HepG2 (cell line): ENCODE results near the gene THADA. TPM values are rescaled to one million over a fixed set of nuclear protein-coding genes. Genes with fewer than 3 reads are reported as not detected.

Experiments used
- CHCHD3 ChIP-seq: sonication (generic); formaldehyde crosslinking; IDR thresholded peaks from 2 replicates; pipeline ENCODE4 v1.8.0; 2022; ENCODE audit warnings: mild to moderate bottlenecking, missing genetic modification reagents, moderate library complexity
- CSRNP1 ChIP-seq: sonication (generic); formaldehyde crosslinking; IDR thresholded peaks from 2 replicates; pipeline ENCODE4 v1.8.1; 2023; ENCODE audit warnings: mild to moderate bottlenecking, missing genetic modification reagents
- ELF3 ChIP-seq: IDR thresholded peaks from 2 replicates; pipeline ENCODE4 v1.6.1; 2016; ENCODE audit warnings: missing genetic modification reagents, missing compliant biosample characterization
- ETV5 ChIP-seq: IDR thresholded peaks from 2 replicates; pipeline ENCODE4 v1.6.1; 2018; ENCODE audit warnings: missing biosample characterization, missing genetic modification reagents, inconsistent platforms, borderline replicate concordance
- FOXO1 ChIP-seq: sonication (generic); formaldehyde crosslinking; IDR thresholded peaks from 2 replicates; pipeline ENCODE4 v1.4.0; 2020; ENCODE audit warnings: missing genetic modification reagents
- HNF4G ChIP-seq, 2 experiments: sonication (generic) in 1 of 2; formaldehyde crosslinking in 1 of 2; IDR thresholded peaks; 2 replicates each; pipeline versions ENCODE4 v1.4.0 to v1.6.1; 2011 to 2020; ENCODE audit warnings: borderline replicate concordance in 2 of 2, low read depth in 2 of 2, mild to moderate bottlenecking in 2 of 2, low read length in 1 of 2, missing genetic modification reagents in 1 of 2, moderate library complexity in 1 of 2
- MAX ChIP-seq: IDR thresholded peaks from 2 replicates; pipeline ENCODE4 v1.6.1; 2012; ENCODE audit warnings: inconsistent platforms
- NCOA5 ChIP-seq: sonication (generic); formaldehyde crosslinking; IDR thresholded peaks from 2 replicates; pipeline ENCODE4 v1.4.0; 2020; ENCODE audit warnings: missing genetic modification reagents
- NFRKB ChIP-seq: fragments of 450-650 bp; IDR thresholded peaks from 2 replicates; pipeline ENCODE4 v1.6.1; 2017
- NR1H2 ChIP-seq: sonication (generic); formaldehyde crosslinking; IDR thresholded peaks from 2 replicates; pipeline ENCODE4 v1.8.1; 2022; ENCODE audit warnings: low read depth, missing genetic modification reagents, borderline replicate concordance
- REPIN1 ChIP-seq: sonication (generic); formaldehyde crosslinking; IDR thresholded peaks from 2 replicates; pipeline ENCODE4 v1.8.0; 2022; ENCODE audit warnings: missing genetic modification reagents, low read depth, mild to moderate bottlenecking, borderline replicate concordance
- THAP9 ChIP-seq: sonication (generic); formaldehyde crosslinking; IDR thresholded peaks from 2 replicates; pipeline ENCODE4; 2020; ENCODE audit warnings: missing genetic modification reagents, mild to moderate bottlenecking, borderline replicate concordance
- TP53 ChIP-seq: sonication (generic); formaldehyde crosslinking; conservative IDR thresholded peaks from 2 replicates; pipeline ENCODE4 v1.4.0; 2020; ENCODE audit warnings: missing genetic modification reagents
- ZBTB8A ChIP-seq: sonication (generic); formaldehyde crosslinking; IDR thresholded peaks from 2 replicates; pipeline ENCODE4 v1.4.0; 2020; ENCODE audit warnings: mild to moderate bottlenecking, low read depth, missing genetic modification reagents, borderline replicate concordance
- ZNF180 ChIP-seq: sonication (generic); formaldehyde crosslinking; IDR thresholded peaks from 2 replicates; pipeline ENCODE4 v1.4.0; 2020; ENCODE audit warnings: low read depth, missing genetic modification reagents, borderline replicate concordance
- ZNF619 ChIP-seq: sonication (generic); formaldehyde crosslinking; IDR thresholded peaks from 2 replicates; pipeline ENCODE4 v1.4.0; 2020; ENCODE audit warnings: mild to moderate bottlenecking, missing genetic modification reagents
- ZNF704 ChIP-seq: sonication (generic); formaldehyde crosslinking; IDR thresholded peaks from 2 replicates; pipeline ENCODE4 v1.8.1; 2023; ENCODE audit warnings: mild to moderate bottlenecking, inconsistent platforms, moderate library complexity, missing genetic modification reagents, borderline replicate concordance
- ZNF710 ChIP-seq: sonication (generic); formaldehyde crosslinking; IDR thresholded peaks from 2 replicates; pipeline ENCODE4 v1.5.0; 2020; ENCODE audit warnings: mild to moderate bottlenecking, missing genetic modification reagents, borderline replicate concordance
- ZSCAN25 ChIP-seq: sonication (generic); formaldehyde crosslinking; IDR thresholded peaks from 2 replicates; pipeline ENCODE4 v1.8.0; 2022; ENCODE audit warnings: mild to moderate bottlenecking, missing genetic modification reagents
- polyA plus RNA-seq, 8 experiments: library from polyadenylated mRNA; depleted of rRNA in 3 of 8; stranded (reverse) in 7 of 8; unstranded in 1 of 8; fragments of >200 nt; fragmentation: Illumina TruSeq in 4 of 8; extraction: Trizol in 4 of 8; gene quantifications; 2 replicates each; pipeline versions ENCODE4 v1.2.1 to v1.2.3, GENCODE V29; 2011 to 2016; ENCODE audit warnings: low read depth in 4 of 8, missing spikeins in 1 of 8, mixed read lengths in 1 of 8; ENCODE audit not compliant: insufficient read depth in 1 of 8
- total RNA-seq, 5 experiments: library from RNA; depleted of rRNA; stranded (reverse); fragments of >200 nt; fragmentation: Illumina TruSeq; extraction: Trizol; gene quantifications; 2 replicates each; pipeline ENCODE4 v1.2.3, GENCODE V29; 2016; ENCODE audit warnings: low read depth in 1 of 5

THADA gene
- total and polyA plus RNA-seq, 2 of the 13 experiments (the other 11 are each of a cell fraction or from before 2014, with no cell fraction given) = 12.7 to 21.7 TPM

- no peak for TF ChIP-seq ZNF180 (CRISPR knock-in tag)
- no peak for TF ChIP-seq ZBTB8A (CRISPR knock-in tag)
- TF ChIP-seq ZNF704 (CRISPR knock-in tag) = no peak
- peak; percentile 22; the same call in 1 of the 2 replicates for TF ChIP-seq HNF4G (IDR thresholded peaks at IDR 0.05; ENCODE audit: borderline replicate concordance, low read depth, low read length)
- TF ChIP-seq HNF4G (CRISPR knock-in tag; IDR thresholded peaks at IDR 0.05; ENCODE audit: borderline replicate concordance, low read depth) = no peak
- TF ChIP-seq NCOA5 (CRISPR knock-in tag) = no peak
- TF ChIP-seq ETV5 (CRISPR knock-in tag) = peak; percentile 11; the same call in 1 of the 2 replicates
- TF ChIP-seq REPIN1 (CRISPR knock-in tag) = 0 out of 2 replicates have a peak, but pooled peaks have one; percentile 10
- peak; percentile 35; the same call in 1 of the 2 replicates for TF ChIP-seq ZSCAN25
- TF ChIP-seq TP53 (CRISPR knock-in tag) = no peak
- 0 out of 2 replicates have a peak, but pooled peaks have one; percentile 46 for TF ChIP-seq THAP9 (CRISPR knock-in tag)
- no peak for TF ChIP-seq ELF3 (CRISPR knock-in tag)
- no peak for TF ChIP-seq NR1H2 (CRISPR knock-in tag)
- no peak for TF ChIP-seq CHCHD3
- TF ChIP-seq NFRKB = no peak
- TF ChIP-seq CSRNP1 (CRISPR knock-in tag) = peak; percentile 60; the same call in 1 of the 2 replicates
- TF ChIP-seq ZNF619 (CRISPR knock-in tag) = no peak
- no peak for TF ChIP-seq FOXO1
- TF ChIP-seq ZNF710 (CRISPR knock-in tag) = no peak
- peak; percentile 40; the same call in 1 of the 2 replicates for TF ChIP-seq MAX
Observed at GRCh38 chr2:43190311-43191052, 405.4 kb downstream of the THADA start (continued).
